GM12878 (cell line): Measurements from ENCODE around the gene SPOCK1. TPM values are rescaled to one million over a fixed set of nuclear protein-coding genes. Genes with fewer than 3 reads are reported as not detected.

ENCODE experiments used
- CUX1 ChIP-seq: IDR thresholded peaks from 2 replicates; pipeline ENCODE4 v1.6.1; 2012; ENCODE audit warnings: improper control_type of control experiment, low read depth, low read length; ENCODE audit not compliant: insufficient replicate concordance
- ELK1 ChIP-seq: IDR thresholded peaks from 2 replicates; pipeline ENCODE4 v1.6.1; 2012; ENCODE audit warnings: low read depth, low read length, improper control_type of control experiment
- JUNB ChIP-seq: IDR thresholded peaks from 2 replicates; pipeline ENCODE4 v1.6.1; 2016; ENCODE audit warnings: antibody characterized with exemption, mild to moderate bottlenecking
- JUND ChIP-seq: IDR thresholded peaks from 2 replicates; pipeline ENCODE4 v1.6.1; 2012; ENCODE audit warnings: low read depth, mild to moderate bottlenecking, low read length, improper control_type of control experiment, moderate library complexity
- MTA3 ChIP-seq: IDR thresholded peaks from 2 replicates; pipeline ENCODE4 v1.6.1; 2012; ENCODE audit warnings: low read length, inconsistent platforms, borderline replicate concordance
- RBBP5 ChIP-seq: fragments of 200-600 bp; sonication (generic); conservative IDR thresholded peaks from 2 replicates; pipeline ENCODE4 v1.6.1; 2016
- ZBTB11 ChIP-seq: fragments of 450-650 bp; formaldehyde crosslinking; IDR thresholded peaks from 2 replicates; pipeline ENCODE4 v1.5.0; 2022; ENCODE audit warnings: mild to moderate bottlenecking, missing genetic modification characterization
- ZNF207 ChIP-seq: fragments of 450-650 bp; IDR thresholded peaks from 2 replicates; pipeline ENCODE4 v1.6.1; 2014; ENCODE audit warnings: antibody characterized with exemption, mild to moderate bottlenecking, borderline replicate concordance
- ZNF24 ChIP-seq: fragments of 450-650 bp; IDR thresholded peaks from 2 replicates; pipeline ENCODE4 v1.6.1; 2017; ENCODE audit warnings: antibody characterized with exemption, mild to moderate bottlenecking
- ZNF622 ChIP-seq: fragments of 450-650 bp; IDR thresholded peaks from 2 replicates; pipeline ENCODE4 v1.6.1; 2017; ENCODE audit warnings: mild to moderate bottlenecking, inconsistent platforms
- polyA plus RNA-seq, 11 experiments: library from polyadenylated mRNA; depleted of rRNA in 4 of 11; unstranded in 6 of 11; stranded (reverse) in 5 of 11; fragments of >200 nt; fragmentation: Nextera tagmentation in 4 of 11; fragmentation: Illumina TruSeq in 1 of 11; extraction: Ambion mirVana in 4 of 11; extraction: Trizol in 1 of 11; gene quantifications; 1 replicate in 1 of 11; 2 replicates in 10 of 11; pipeline versions ENCODE4 v1.2.1 to v1.2.3, GENCODE V29; 2011 to 2016; ENCODE audit warnings: inconsistent platforms in 2 of 11, missing spikeins in 2 of 11, low read depth in 1 of 11
- total RNA-seq, 4 experiments: library from RNA; depleted of rRNA in 3 of 4; stranded (reverse); fragments of >200 nt in 3 of 4; fragmentation: Illumina TruSeq in 1 of 4; extraction: Trizol in 1 of 4; gene quantifications; 2 replicates each; pipeline versions ENCODE4 v1.2.1 to v1.2.3, GENCODE V29; 2013 to 2021

Gene SPOCK1
- total and polyA plus RNA-seq, 10 of the 15 experiments (the other 5 are each of a cell fraction or from before 2014, with no cell fraction given): 0.06 to 0.68 (median 0.25) TPM; not detected in 3

GRCh38 chr5:137019229-137019628 lies 479.9 kb downstream of the SPOCK1 start (continued):
- TF ChIP-seq ZBTB11 (CRISPR knock-in tag): no peak
- TF ChIP-seq ZNF207: no peak
- no peak for TF ChIP-seq JUNB
- no peak for TF ChIP-seq MTA3
- TF ChIP-seq ELK1: no peak
- TF ChIP-seq RBBP5: no peak
- TF ChIP-seq CUX1: no peak
- no peak for TF ChIP-seq JUND
- no peak for TF ChIP-seq ZNF24
- no peak for TF ChIP-seq ZNF622
- TF ChIP-seq, all 136 proteins: peak for 0
